ENCODE results near the gene TNKS2. TPM values are rescaled to one million over a fixed set of nuclear protein-coding genes. Genes with fewer than 3 reads are reported as not detected.

TNKS2 gene
- polyA plus RNA-seq, 1 of the 3 experiments (the other 2 are of a cell fraction) = 12.5 TPM

DNA sequence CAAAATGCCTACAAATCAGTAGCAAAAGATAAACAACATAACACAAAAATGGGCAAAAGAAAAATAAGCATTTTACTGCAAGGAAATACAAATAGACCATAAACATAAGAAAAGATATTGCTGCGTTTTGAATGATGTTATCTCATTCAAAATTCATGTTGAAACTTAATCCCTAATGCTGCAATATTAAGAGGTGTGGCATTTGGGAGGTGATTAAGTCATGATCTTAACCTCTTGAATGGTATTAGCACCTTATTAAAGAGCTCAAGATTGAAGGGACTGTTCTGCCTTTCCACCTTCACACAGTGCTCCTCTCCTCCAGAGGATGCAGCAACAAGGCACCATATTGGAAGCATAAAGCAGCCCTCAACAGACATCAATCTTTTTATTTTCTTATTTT lies 12.4 kb upstream of the TNKS2 start:
- H3K9me2 ChIP-seq = no peaks in the 10 kb centered on the region
- no peaks in the 10 kb centered on the region for H3K36me3 ChIP-seq (replicated peaks in 1 of 2; ENCODE audit: control insufficient read depth in 1 of 2, insufficient read depth in 2 of 2, low read length in 1 of 2)
- CTCF ChIA-PET = interaction anchor here (0.8 to 1.5 kb wide), 2 partner anchors 10 to 27 kb away, joined by 3 read pairs; no protein-coding TSS in a partner anchor
- H3K4me2 ChIP-seq = no peak overlapping the region
- TF ChIP-seq, protein P1, sequence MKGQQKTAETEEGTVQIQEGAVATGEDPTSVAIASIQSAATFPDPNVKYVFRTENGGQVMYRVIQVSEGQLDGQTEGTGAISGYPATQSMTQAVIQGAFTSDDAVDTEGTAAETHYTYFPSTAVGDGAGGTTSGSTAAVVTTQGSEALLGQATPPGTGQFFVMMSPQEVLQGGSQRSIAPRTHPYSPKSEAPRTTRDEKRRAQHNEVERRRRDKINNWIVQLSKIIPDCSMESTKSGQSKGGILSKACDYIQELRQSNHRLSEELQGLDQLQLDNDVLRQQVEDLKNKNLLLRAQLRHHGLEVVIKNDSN (IDR thresholded peaks at IDR 0.05; ENCODE audit: borderline replicate concordance, low read depth) = no peak
- no peak for TF ChIP-seq TCF12 (IDR thresholded peaks at IDR 0.05)
- no peak for TF ChIP-seq FOXM1 (IDR thresholded peaks at IDR 0.05; ENCODE audit: low read depth)
- TF ChIP-seq GABPA (IDR thresholded peaks at IDR 0.05; ENCODE audit: low read depth) = no peak
- TF ChIP-seq ELF1 (IDR thresholded peaks at IDR 0.05) = no peak
- TF ChIP-seq, protein P2, sequence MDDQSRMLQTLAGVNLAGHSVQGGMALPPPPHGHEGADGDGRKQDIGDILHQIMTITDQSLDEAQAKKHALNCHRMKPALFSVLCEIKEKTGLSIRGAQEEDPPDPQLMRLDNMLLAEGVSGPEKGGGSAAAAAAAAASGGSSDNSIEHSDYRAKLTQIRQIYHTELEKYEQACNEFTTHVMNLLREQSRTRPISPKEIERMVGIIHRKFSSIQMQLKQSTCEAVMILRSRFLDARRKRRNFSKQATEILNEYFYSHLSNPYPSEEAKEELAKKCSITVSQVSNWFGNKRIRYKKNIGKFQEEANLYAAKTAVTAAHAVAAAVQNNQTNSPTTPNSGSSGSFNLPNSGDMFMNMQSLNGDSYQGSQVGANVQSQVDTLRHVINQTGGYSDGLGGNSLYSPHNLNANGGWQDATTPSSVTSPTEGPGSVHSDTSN (IDR thresholded peaks at IDR 0.05) = no peak
- no peak for TF ChIP-seq FOXJ3 (CRISPR knock-in tag; IDR thresholded peaks at IDR 0.05)
- TF ChIP-seq RCOR1 (IDR thresholded peaks at IDR 0.05; ENCODE audit: low read length) = no peak
- no peak overlapping the region for H2AFZ ChIP-seq (ENCODE audit: low read depth)
- no peaks in the 10 kb centered on the region for H3F3A ChIP-seq (replicated peaks; ENCODE audit: insufficient read depth)
- DNase-seq = no peak
- no peaks in the 10 kb centered on the region for H4K20me1 ChIP-seq (ENCODE audit: insufficient read depth)
- POLR2A ChIA-PET = no interaction called here
- no peak overlapping the region for H3K4me3 ChIP-seq (ENCODE audit: low read depth in 2 of 2, low read length in 1 of 2)
- H3K27ac ChIP-seq (ENCODE audit: low read depth in 2 of 2, low read length in 1 of 2) = no peak overlapping the region
- no peaks in the 10 kb centered on the region for H3K27me3 ChIP-seq (ENCODE audit: insufficient read depth)
- H3K79me2 ChIP-seq (ENCODE audit: insufficient read depth) = no peaks in the 10 kb centered on the region
- H3K9me3 ChIP-seq = no peaks in the 10 kb centered on the region
- no peak overlapping the region for H3K9ac ChIP-seq
- no peaks in the 10 kb centered on the region for H3K4me1 ChIP-seq (ENCODE audit: control insufficient read depth in 1 of 2, insufficient read depth in 2 of 2, low read depth in 1 of 2, low read length in 1 of 2)
- 37% methylated on average over 1 of the region's 1 CpG for WGBS (ENCODE audit: low lambda C conversion rate)

DNA sequence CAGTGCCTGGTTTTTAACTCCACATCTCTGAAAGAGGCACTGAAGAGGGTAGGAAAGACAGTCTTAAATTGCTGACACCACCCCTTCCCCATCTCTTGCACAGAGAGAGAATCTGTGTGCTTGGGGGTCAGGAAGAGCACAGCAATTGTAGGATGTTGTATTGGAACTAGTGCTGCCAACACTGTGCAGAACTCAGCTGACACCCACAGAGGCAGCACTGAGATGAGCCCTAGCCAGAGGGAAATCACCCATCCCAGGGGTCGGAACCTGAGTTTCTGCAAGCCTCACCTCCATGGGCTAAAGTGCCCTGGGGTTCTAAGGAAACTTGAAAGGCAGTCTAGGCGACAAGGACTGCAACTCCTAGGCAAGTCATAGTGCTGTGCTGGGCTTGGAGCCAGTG lies 11.0 kb upstream of the TNKS2 start:
- Histone ChIP-seq H3K27me3 (ENCODE audit: insufficient read depth) (no peaks in the 10 kb centered on the region), H4K20me1 (ENCODE audit: insufficient read depth) (no peaks in the 10 kb centered on the region), H3F3A (replicated peaks; ENCODE audit: insufficient read depth) (no peaks in the 10 kb centered on the region), H3K9ac (no peak overlapping the region), H3K4me2 (no peak overlapping the region), H2AFZ (ENCODE audit: low read depth) (no peak overlapping the region), H3K9me2 (no peaks in the 10 kb centered on the region), H3K4me1 (ENCODE audit: control insufficient read depth in 1 of 2, insufficient read depth in 2 of 2, low read depth in 1 of 2, low read length in 1 of 2) (no peaks in the 10 kb centered on the region), H3K27ac (ENCODE audit: low read depth in 2 of 2, low read length in 1 of 2) (no peak overlapping the region), H3K79me2 (ENCODE audit: insufficient read depth) (no peaks in the 10 kb centered on the region), H3K36me3 (replicated peaks in 1 of 2; ENCODE audit: control insufficient read depth in 1 of 2, insufficient read depth in 2 of 2, low read length in 1 of 2) (no peaks in the 10 kb centered on the region), H3K9me3 (no peaks in the 10 kb centered on the region), H3K4me3 (ENCODE audit: low read depth in 2 of 2, low read length in 1 of 2) (no peak overlapping the region)
- no peak for DNase-seq
- WGBS (ENCODE audit: low lambda C conversion rate) = 61% methylated on average over 2 of the region's 2 CpGs
- POLR2A ChIA-PET = no interaction called here
- CTCF ChIA-PET = no interaction called here
- TF ChIP-seq MEF2A (IDR thresholded peaks at IDR 0.05; ENCODE audit: borderline replicate concordance, low read depth) (no peak), TEAD4 (IDR thresholded peaks at IDR 0.05; ENCODE audit: borderline replicate concordance, insufficient read depth) (no peak), FOXJ3 (CRISPR knock-in tag; IDR thresholded peaks at IDR 0.05) (no peak), GATA2 (CRISPR knock-in tag; IDR thresholded peaks at IDR 0.05) (no peak), RXRA (IDR thresholded peaks at IDR 0.05; ENCODE audit: borderline replicate concordance, low read depth) (no peak), NFIC (IDR thresholded peaks at IDR 0.05; ENCODE audit: borderline replicate concordance) (no peak), TCF12 (IDR thresholded peaks at IDR 0.05) (no peak)

DNA sequence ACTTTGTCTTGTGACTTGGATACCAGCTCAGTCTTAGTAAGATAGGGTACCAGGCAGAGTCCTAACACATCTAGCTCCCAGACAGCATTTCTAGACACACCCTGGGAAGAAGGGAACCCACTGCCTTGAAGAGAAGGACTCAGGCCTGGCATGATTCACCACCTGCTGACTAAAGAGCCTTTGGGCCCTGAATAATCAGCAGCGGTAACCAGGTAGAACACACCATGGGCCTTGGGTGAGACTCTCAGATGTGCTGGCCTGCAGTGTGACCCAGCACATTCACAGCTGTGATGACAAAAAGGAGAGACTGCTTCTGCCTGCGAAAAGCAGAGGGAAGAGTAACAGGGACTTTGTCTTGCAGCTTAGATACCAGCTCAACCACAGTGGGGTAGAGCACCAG lies 10.4 kb upstream of the TNKS2 start:
- Histone ChIP-seq H3K4me2 (no peak overlapping the region), H4K20me1 (ENCODE audit: insufficient read depth) (no peaks in the 10 kb centered on the region), H3K9ac (no peak overlapping the region), H3K27me3 (ENCODE audit: insufficient read depth) (no peaks in the 10 kb centered on the region), H3K9me3 (no peaks in the 10 kb centered on the region), H3K27ac (ENCODE audit: low read depth in 2 of 2, low read length in 1 of 2) (no peak overlapping the region), H3K4me3 (ENCODE audit: low read depth in 2 of 2, low read length in 1 of 2) (no peak overlapping the region), H3K9me2 (no peaks in the 10 kb centered on the region), H3F3A (replicated peaks; ENCODE audit: insufficient read depth) (no peaks in the 10 kb centered on the region), H3K79me2 (ENCODE audit: insufficient read depth) (no peaks in the 10 kb centered on the region), H2AFZ (ENCODE audit: low read depth) (no peak overlapping the region), H3K36me3 (replicated peaks in 1 of 2; ENCODE audit: control insufficient read depth in 1 of 2, insufficient read depth in 2 of 2, low read length in 1 of 2) (no peaks in the 10 kb centered on the region), H3K4me1 (ENCODE audit: control insufficient read depth in 1 of 2, insufficient read depth in 2 of 2, low read depth in 1 of 2, low read length in 1 of 2) (no peaks in the 10 kb centered on the region)
- ChIA-PET CTCF (no interaction called here), POLR2A (no interaction called here)
- DNase-seq = no peak
- 83% methylated on average over 2 of the region's 2 CpGs for WGBS (ENCODE audit: low lambda C conversion rate)
- TF ChIP-seq MEF2A (IDR thresholded peaks at IDR 0.05; ENCODE audit: borderline replicate concordance, low read depth) (no peak), TAF1 (IDR thresholded peaks at IDR 0.05; ENCODE audit: borderline replicate concordance, low read depth, low read length) (no peak), SIN3A (IDR thresholded peaks at IDR 0.05; ENCODE audit: borderline replicate concordance, low read depth, low read length) (no peak), POLR2AphosphoS5 (IDR thresholded peaks at IDR 0.05; ENCODE audit: low read depth, low read length) (no peak), NFIC (IDR thresholded peaks at IDR 0.05; ENCODE audit: borderline replicate concordance) (no peak)
- TF ChIP-seq, protein P2 (IDR thresholded peaks at IDR 0.05) = no peak
- TF ChIP-seq, protein P3, sequence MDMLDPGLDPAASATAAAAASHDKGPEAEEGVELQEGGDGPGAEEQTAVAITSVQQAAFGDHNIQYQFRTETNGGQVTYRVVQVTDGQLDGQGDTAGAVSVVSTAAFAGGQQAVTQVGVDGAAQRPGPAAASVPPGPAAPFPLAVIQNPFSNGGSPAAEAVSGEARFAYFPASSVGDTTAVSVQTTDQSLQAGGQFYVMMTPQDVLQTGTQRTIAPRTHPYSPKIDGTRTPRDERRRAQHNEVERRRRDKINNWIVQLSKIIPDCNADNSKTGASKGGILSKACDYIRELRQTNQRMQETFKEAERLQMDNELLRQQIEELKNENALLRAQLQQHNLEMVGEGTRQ (IDR thresholded peaks at IDR 0.05; ENCODE audit: borderline replicate concordance, low read depth, low read length) = no peak
- TF ChIP-seq, protein P4, sequence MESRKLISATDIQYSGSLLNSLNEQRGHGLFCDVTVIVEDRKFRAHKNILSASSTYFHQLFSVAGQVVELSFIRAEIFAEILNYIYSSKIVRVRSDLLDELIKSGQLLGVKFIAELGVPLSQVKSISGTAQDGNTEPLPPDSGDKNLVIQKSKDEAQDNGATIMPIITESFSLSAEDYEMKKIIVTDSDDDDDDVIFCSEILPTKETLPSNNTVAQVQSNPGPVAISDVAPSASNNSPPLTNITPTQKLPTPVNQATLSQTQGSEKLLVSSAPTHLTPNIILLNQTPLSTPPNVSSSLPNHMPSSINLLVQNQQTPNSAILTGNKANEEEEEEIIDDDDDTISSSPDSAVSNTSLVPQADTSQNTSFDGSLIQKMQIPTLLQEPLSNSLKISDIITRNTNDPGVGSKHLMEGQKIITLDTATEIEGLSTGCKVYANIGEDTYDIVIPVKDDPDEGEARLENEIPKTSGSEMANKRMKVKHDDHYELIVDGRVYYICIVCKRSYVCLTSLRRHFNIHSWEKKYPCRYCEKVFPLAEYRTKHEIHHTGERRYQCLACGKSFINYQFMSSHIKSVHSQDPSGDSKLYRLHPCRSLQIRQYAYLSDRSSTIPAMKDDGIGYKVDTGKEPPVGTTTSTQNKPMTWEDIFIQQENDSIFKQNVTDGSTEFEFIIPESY (IDR thresholded peaks at IDR 0.05; ENCODE audit: borderline replicate concordance, low read depth) = no peak
